Stimulated activated naive B cell treated with anti-CD40 and anti-IgM and Interleukin-4, amounts not matched to agents 10 μg/mL and 1 μg/mL and 100 μg/mL, for 72 hours (primary cell): ENCODE results near the gene ABI1.
A peak's percentile ranks its signal among the peaks of the same experiment; 100 is the strongest.

Experiments
- ATAC-seq, 2 donors: fragments of 150-1000 bp; cut with Tn5 transposase; replicated peaks; 2 replicates each; pipeline ENCODE4 v1.10.0; 2021; ENCODE audit warnings: moderate library complexity in 1 of 2
- DNase-seq: peaks from one replicate; pipeline ENCODE4 v3.0.0; 2021
- H3K27ac Mint-ChIP-seq: one replicate; pipeline ENCODE4 v1.8.0; 2022; ENCODE audit warnings: mild to moderate bottlenecking, mixed read lengths
- H3K27me3 Mint-ChIP-seq, 2 donors: one replicate each; pipeline ENCODE4 v1.8.0; 2022; ENCODE audit warnings: mixed read lengths in 2 of 2
- H3K36me3 Mint-ChIP-seq, 2 donors: one replicate each; pipeline ENCODE4 v1.8.0; 2022; ENCODE audit warnings: mixed read lengths in 2 of 2, mild to moderate bottlenecking in 1 of 2
- H3K4me1 Mint-ChIP-seq, 2 donors: one replicate each; pipeline ENCODE4 v1.8.0; 2022; ENCODE audit warnings: mixed read lengths in 2 of 2, mild to moderate bottlenecking in 1 of 2
- H3K4me3 Mint-ChIP-seq, 2 donors: one replicate each; pipeline ENCODE4 v1.8.0; 2022; ENCODE audit warnings: mild to moderate bottlenecking in 2 of 2, mixed read lengths in 2 of 2, moderate library complexity in 1 of 2
- H3K9me3 Mint-ChIP-seq, 2 donors: one replicate each; pipeline ENCODE4 v1.8.0; 2022; ENCODE audit warnings: mixed read lengths in 2 of 2, mild to moderate bottlenecking in 1 of 2

The ABI1 gene

GRCh38 chr10:26787362-26787761, 73.4 kb downstream of the ABI1 start:
- no peaks in the 10 kb centered on the region for H3K9me3 Mint-ChIP-seq
- H3K27ac Mint-ChIP-seq = no peak overlapping the region
- DNase-seq (no peak), ATAC-seq (no peak)
- H3K36me3 Mint-ChIP-seq = peaks cover 31 to 63% of the 10 kb centered on the region in 2 donors
- no peak overlapping the region for H3K4me3 Mint-ChIP-seq
- no peaks in the 10 kb centered on the region for H3K27me3 Mint-ChIP-seq
- peaks cover 51 to 74% of the 10 kb centered on the region in 2 donors for H3K4me1 Mint-ChIP-seq

GRCh38 chr10:26781797-26782196, 79.0 kb downstream of the ABI1 start:
- DNase-seq (no peak), ATAC-seq (peak; percentile 19 to 20)
- H3K4me3 Mint-ChIP-seq = peak overlapping the region; percentile 55 to 65
- no peaks in the 10 kb centered on the region for H3K27me3 Mint-ChIP-seq
- H3K4me1 Mint-ChIP-seq = peaks cover 68 to 90% of the 10 kb centered on the region in 2 donors
- H3K9me3 Mint-ChIP-seq = no peaks in the 10 kb centered on the region
- peak overlapping the region; percentile 93 for H3K27ac Mint-ChIP-seq
- peaks cover 12 to 26% of the 10 kb centered on the region in 2 donors for H3K36me3 Mint-ChIP-seq

GRCh38 chr10:26780793-26781601, 79.8 kb downstream of the ABI1 start:
- H3K4me1 Mint-ChIP-seq = peaks cover 64 to 87% of the 10 kb centered on the region in 2 donors
- H3K27ac Mint-ChIP-seq = peak overlapping the region; percentile 93
- H3K36me3 Mint-ChIP-seq = peaks cover 11 to 21% of the 10 kb centered on the region in 2 donors
- DNase-seq (peak; percentile 67), ATAC-seq (peak; percentile 94 to 96)
- no peaks in the 10 kb centered on the region for H3K9me3 Mint-ChIP-seq
- no peaks in the 10 kb centered on the region for H3K27me3 Mint-ChIP-seq
- H3K4me3 Mint-ChIP-seq = peak overlapping the region; percentile 55 to 65

DNA sequence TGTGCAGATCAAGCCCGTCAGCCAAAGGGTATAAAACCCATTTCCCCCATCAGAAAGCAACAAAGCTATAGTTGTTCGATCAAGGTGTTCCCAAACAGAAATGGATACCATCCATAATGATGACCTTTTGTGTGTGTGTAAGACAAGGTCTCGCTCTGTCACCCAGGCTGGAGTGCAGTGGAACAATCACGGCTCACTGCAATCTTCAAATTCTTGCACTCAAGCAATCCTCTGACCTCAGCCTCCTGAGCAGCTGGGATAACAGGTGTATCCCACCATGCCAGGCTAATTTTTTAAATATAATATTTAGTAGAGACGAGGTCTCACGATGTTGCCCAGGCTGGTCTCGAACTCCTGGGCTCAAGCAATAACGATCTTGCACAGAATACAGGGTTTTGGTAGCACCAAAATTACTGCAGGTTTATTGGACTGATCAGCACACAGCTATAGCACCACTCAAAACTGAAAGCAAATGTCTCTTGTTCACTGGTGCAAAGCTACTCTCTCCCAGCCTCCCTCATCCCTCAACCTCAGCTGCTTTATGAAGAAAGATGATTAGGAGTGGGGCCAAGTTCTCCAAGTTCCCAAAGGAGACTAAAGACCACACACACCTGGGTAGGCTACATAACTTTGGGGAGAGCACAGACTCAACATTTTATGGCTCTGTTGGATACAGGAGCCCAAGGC, 80.5 kb downstream of the ABI1 start:
- ATAC-seq = no peak
- peaks cover 8 to 21% of the 10 kb centered on the region in 2 donors for H3K36me3 Mint-ChIP-seq
- peak overlapping the region in 1 of 2 donors; percentile 32 for H3K4me3 Mint-ChIP-seq
- H3K4me1 Mint-ChIP-seq = peaks cover 60 to 84% of the 10 kb centered on the region in 2 donors
- DNase-seq = no peak
- no peaks in the 10 kb centered on the region for H3K27me3 Mint-ChIP-seq
- no peaks in the 10 kb centered on the region for H3K9me3 Mint-ChIP-seq
- peak overlapping the region; percentile 93 for H3K27ac Mint-ChIP-seq

DNA sequence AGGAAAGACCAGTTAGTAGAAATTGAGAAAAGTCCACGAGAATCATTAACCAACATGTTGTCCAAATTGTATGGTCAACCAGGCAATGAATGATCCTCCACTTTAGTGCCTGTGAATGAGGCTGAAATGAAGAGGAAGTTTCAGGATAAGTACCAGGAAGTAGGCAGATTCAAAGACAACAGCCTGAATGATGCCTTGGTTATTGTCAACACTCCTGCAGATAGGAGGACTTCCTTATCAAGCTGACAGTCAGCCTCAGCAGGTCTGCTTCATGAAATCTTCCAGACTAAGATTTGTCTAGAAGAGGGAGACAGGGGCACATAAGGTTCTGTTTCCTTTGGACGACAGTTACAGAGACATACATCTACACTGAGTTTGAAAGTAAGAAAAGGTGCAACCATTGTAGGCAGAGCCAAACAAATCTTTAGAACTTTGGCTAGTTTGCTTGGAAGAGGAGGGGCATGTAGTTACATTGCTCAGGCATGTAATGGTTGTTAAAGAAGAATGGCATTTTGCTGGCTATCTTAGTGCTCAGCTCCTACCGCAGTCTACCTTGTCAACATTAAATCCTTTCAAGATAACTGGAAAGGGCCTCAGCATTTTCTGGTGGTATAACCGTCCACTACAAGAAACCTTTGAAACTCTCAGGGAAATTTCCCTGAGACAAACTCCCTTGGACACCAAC, 81.4 kb downstream of the ABI1 start:
- H3K4me3 Mint-ChIP-seq = no peak overlapping the region
- no peaks in the 10 kb centered on the region for H3K27me3 Mint-ChIP-seq
- H3K4me1 Mint-ChIP-seq = peaks cover 57 to 78% of the 10 kb centered on the region in 2 donors
- DNase-seq (no peak), ATAC-seq (no peak)
- no peak overlapping the region for H3K27ac Mint-ChIP-seq
- no peaks in the 10 kb centered on the region for H3K9me3 Mint-ChIP-seq
- H3K36me3 Mint-ChIP-seq = peaks cover 8 to 20% of the 10 kb centered on the region in 2 donors

DNA sequence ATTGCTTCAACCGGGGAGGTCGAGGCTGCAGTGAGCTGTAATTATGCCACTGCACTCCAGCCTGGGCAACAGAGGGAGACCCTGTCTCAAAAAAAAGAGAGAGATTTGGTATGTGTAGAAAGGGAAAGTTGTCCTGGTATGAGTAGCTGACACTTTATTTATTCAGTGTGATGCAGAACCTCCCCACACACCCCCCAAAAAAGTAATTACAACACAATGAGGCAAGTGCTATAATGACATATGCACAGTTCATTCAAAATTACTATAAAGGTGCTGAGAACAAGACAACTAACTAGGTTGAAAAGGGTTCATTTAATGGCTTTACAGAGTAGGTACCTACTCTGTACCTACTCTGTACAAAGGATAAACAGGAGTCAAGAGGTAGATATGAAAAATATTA, 83.1 kb downstream of the ABI1 start:
- Mint-ChIP-seq H3K27ac (no peak overlapping the region), H3K4me3 (no peak overlapping the region), H3K36me3 (peaks cover 8 to 15% of the 10 kb centered on the region in 2 donors)

DNA sequence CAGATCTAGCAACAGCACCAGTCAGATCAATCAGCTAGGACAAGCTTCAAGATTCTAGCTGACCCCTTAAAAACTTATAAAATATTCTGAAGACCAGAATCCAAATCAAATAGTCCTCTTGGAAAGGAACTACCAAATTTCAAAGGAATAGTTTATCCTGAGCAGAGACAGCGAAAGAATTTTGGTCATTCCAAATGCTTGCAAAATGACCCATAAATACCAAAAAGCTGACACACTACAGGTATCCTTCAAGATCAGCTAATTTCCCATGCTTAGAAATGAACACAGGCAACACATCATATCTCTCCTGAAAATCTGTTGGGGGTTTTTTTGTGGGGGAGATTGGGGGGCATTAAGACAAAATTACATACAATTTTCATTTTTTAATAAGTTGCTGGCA, 84.5 kb downstream of the ABI1 start:
- Mint-ChIP-seq H3K36me3 (peaks cover 8 to 15% of the 10 kb centered on the region in 2 donors), H3K4me3 (no peak overlapping the region), H3K27me3 (no peaks in the 10 kb centered on the region), H3K9me3 (no peaks in the 10 kb centered on the region), H3K27ac (no peak overlapping the region), H3K4me1 (peaks cover 34 to 57% of the 10 kb centered on the region in 2 donors)
- no peak for ATAC-seq
- DNase-seq = no peak

More for the DNA sequence above, 83.1 kb downstream of the ABI1 start:
- no peaks in the 10 kb centered on the region for H3K27me3 Mint-ChIP-seq
- ATAC-seq (no peak), DNase-seq (no peak)
- peaks cover 47 to 71% of the 10 kb centered on the region in 2 donors for H3K4me1 Mint-ChIP-seq
- H3K9me3 Mint-ChIP-seq = no peaks in the 10 kb centered on the region

GRCh38 chr10:26773633-26774032, 87.1 kb downstream of the ABI1 start:
- Mint-ChIP-seq H3K27ac (no peak overlapping the region), H3K4me1 (peaks cover 16 to 37% of the 10 kb centered on the region in 2 donors), H3K36me3 (peaks cover 9 to 15% of the 10 kb centered on the region in 2 donors), H3K27me3 (no peaks in the 10 kb centered on the region), H3K4me3 (no peak overlapping the region), H3K9me3 (no peaks in the 10 kb centered on the region)
- no peak for ATAC-seq
- no peak for DNase-seq

DNA sequence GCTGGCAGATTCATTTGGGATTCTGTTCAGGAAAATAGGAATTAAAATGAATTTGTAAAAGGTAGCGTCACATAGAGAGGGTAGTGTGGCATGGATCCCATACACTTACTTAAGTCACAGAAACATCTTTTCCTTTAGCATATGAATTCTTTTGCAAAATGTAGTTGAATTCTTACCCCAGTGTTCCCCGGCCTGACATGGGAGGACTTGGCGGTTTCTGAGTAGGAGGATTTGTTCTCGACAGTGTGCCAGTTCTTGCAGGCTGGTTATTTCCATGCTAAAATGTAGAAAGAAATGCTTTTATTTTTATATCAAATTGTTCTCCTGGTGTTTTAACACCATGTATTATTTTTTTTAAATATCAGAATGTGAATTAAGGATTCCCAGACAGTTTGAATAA, 90.7 kb downstream of the ABI1 start:
- H3K4me1 Mint-ChIP-seq = peaks cover 6 to 22% of the 10 kb centered on the region in 2 donors
- H3K4me3 Mint-ChIP-seq = no peak overlapping the region
- H3K9me3 Mint-ChIP-seq = no peaks in the 10 kb centered on the region
- H3K27ac Mint-ChIP-seq = no peak overlapping the region
- peaks cover 3 to 20% of the 10 kb centered on the region in 2 donors for H3K36me3 Mint-ChIP-seq
- H3K27me3 Mint-ChIP-seq = no peaks in the 10 kb centered on the region
- DNase-seq (no peak), ATAC-seq (no peak)

GRCh38 chr10:26765549-26765948, 95.2 kb downstream of the ABI1 start:
- Mint-ChIP-seq H3K36me3 (peaks cover 12 to 30% of the 10 kb centered on the region in 2 donors), H3K27me3 (no peaks in the 10 kb centered on the region), H3K9me3 (no peaks in the 10 kb centered on the region), H3K4me1 (peaks cover 3 to 8% of the 10 kb centered on the region in 2 donors), H3K4me3 (no peak overlapping the region), H3K27ac (peak overlapping the region; percentile 37)
- no peak for ATAC-seq
- DNase-seq = no peak

DNA sequence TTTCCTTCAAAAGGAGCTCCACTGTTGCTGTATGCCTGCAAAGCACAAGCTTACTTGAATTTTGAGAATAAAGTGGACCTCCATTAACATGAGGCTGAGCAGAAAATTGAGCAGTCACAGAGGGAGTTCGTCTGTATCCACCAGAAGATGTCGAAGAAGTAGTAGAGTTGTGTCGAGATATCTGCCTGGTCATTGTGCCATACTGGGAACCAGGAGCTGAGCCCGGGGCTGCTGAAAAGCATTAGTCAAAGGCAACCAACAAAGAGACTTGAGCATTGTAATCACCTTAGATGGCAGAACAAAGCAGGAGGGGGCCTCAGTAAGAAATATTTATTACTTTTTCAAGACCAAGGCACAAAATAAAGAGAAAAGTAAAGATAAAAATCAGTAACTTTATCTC, 101.8 kb downstream of the ABI1 start:
- H3K9me3 Mint-ChIP-seq = no peaks in the 10 kb centered on the region
- H3K4me3 Mint-ChIP-seq = no peak overlapping the region
- peaks cover 5 to 8% of the 10 kb centered on the region in 2 donors for H3K4me1 Mint-ChIP-seq
- peaks cover 22 to 33% of the 10 kb centered on the region in 2 donors for H3K36me3 Mint-ChIP-seq
- ATAC-seq = no peak
- no peaks in the 10 kb centered on the region for H3K27me3 Mint-ChIP-seq
- no peak for DNase-seq
- no peak overlapping the region for H3K27ac Mint-ChIP-seq

GRCh38 chr10:26755443-26755903, 105.3 kb downstream of the ABI1 start:
- Mint-ChIP-seq H3K4me1 (peaks cover 5 to 8% of the 10 kb centered on the region in 2 donors), H3K27me3 (no peaks in the 10 kb centered on the region), H3K27ac (peak overlapping the region; percentile 4), H3K9me3 (no peaks in the 10 kb centered on the region), H3K36me3 (peaks cover 17 to 34% of the 10 kb centered on the region in 2 donors), H3K4me3 (peak overlapping the region; percentile 36 to 79)
- ATAC-seq (peak; percentile 91 to 95), DNase-seq (no peak)

DNA sequence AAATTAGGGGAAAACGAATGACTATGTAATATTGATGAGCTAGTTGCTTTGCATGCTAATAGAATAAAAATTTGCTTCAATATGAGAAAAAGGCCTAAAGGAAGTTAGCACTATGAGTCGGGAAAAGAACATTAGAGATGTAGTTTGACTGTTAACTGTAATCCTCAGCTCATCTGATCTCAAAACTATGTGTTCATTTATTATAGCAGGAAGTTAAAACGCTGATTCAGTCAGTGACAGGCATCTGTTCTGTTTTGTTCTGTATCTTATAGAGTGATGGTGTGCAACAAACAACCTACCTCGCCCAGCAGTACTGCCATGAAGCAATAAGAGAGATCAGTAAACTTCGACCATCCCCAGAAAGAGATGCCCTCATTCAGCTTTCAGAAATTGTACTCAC, 114.7 kb downstream of the ABI1 start:
- Mint-ChIP-seq H3K9me3 (no peaks in the 10 kb centered on the region), H3K27me3 (no peaks in the 10 kb centered on the region), H3K4me1 (peaks cover 17 to 28% of the 10 kb centered on the region in 2 donors), H3K27ac (peak overlapping the region; percentile 67), H3K36me3 (peaks cover 37 to 48% of the 10 kb centered on the region in 2 donors), H3K4me3 (no peak overlapping the region)
- ATAC-seq (no peak), DNase-seq (no peak)

- Mint-ChIP-seq H3K27ac (peak overlapping the region; percentile 31), H3K27me3 (no peaks in the 10 kb centered on the region), H3K4me3 (no peak overlapping the region), H3K9me3 (no peaks in the 10 kb centered on the region), H3K4me1 (peaks cover 28 to 48% of the 10 kb centered on the region in 2 donors), H3K36me3 (peaks cover 55 to 62% of the 10 kb centered on the region in 2 donors)
- DNase-seq (no peak), ATAC-seq (no peak)
Measured at GRCh38 chr10:26743841-26744240, 116.9 kb downstream of the ABI1 start.
